K562 (cell line): Measurements from ENCODE around the gene ST6GAL1. TPM values are rescaled to one million over a fixed set of nuclear protein-coding genes. Genes with fewer than 3 reads are reported as not detected.
A peak's percentile ranks its signal among the peaks of the same experiment; 100 is the strongest.

Experiments used
- ARID3A ChIP-seq: IDR thresholded peaks from 2 replicates; pipeline ENCODE4 v1.6.1; 2012; ENCODE audit warnings: low read depth, low read length, improper control_type of control experiment, borderline replicate concordance
- ATF3 ChIP-seq, 2 experiments: fragments of 450-650 bp in 1 of 2; sonication (generic) in 1 of 2; formaldehyde crosslinking in 1 of 2; IDR thresholded peaks in 1 of 2; conservative IDR thresholded peaks in 1 of 2; 2 replicates each; pipeline versions ENCODE4 v1.6.1 to v1.8.1; 2016 to 2023; ENCODE audit warnings: mild to moderate bottlenecking in 2 of 2, moderate library complexity in 2 of 2, inconsistent platforms in 1 of 2, missing genetic modification reagents in 1 of 2
- ATF7 ChIP-seq: fragments of 450-650 bp; IDR thresholded peaks from 2 replicates; pipeline ENCODE4 v1.7.1; 2014; ENCODE audit warnings: mild to moderate bottlenecking, moderate library complexity
- CEBPG ChIP-seq, 3 experiments: fragments of 200-800 bp in 1 of 3; sonication (Bioruptor generic) in 1 of 3; sonication (generic) in 1 of 3; formaldehyde crosslinking in 1 of 3; IDR thresholded peaks in 2 of 3; conservative IDR thresholded peaks in 1 of 3; 2 replicates each; pipeline versions ENCODE4 v1.6.1 to v1.8.0; 2016 to 2022; ENCODE audit warnings: missing compliant biosample characterization in 2 of 3, missing genetic modification characterization in 2 of 3, mild to moderate bottlenecking in 1 of 3, missing genetic modification reagents in 1 of 3
- DMBX1 ChIP-seq: fragments of 250-450 bp; sonication (Bioruptor Pico); IDR thresholded peaks from 2 replicates; pipeline ENCODE4 v1.8.0; 2022; ENCODE audit warnings: inconsistent platforms, mild to moderate bottlenecking, moderate library complexity, borderline replicate concordance
- ELF2 ChIP-seq: fragments of 250-450 bp; sonication (Bioruptor Pico); IDR thresholded peaks from 2 replicates; pipeline ENCODE4 v1.5.0; 2021; ENCODE audit warnings: mild to moderate bottlenecking
- ETS1 ChIP-seq: conservative IDR thresholded peaks from 2 replicates; pipeline ENCODE4 v1.6.1; 2011; ENCODE audit warnings: low read depth, mild to moderate bottlenecking, low read length; ENCODE audit not compliant: control insufficient read depth
- FOXA3 ChIP-seq, 2 experiments: fragments of 450-650 bp in 1 of 2; sonication (generic) in 1 of 2; formaldehyde crosslinking; IDR thresholded peaks in 1 of 2; conservative IDR thresholded peaks in 1 of 2; 2 replicates each; pipeline versions ENCODE4 v1.4.0 to v1.8.0; 2020 to 2022; ENCODE audit warnings: mild to moderate bottlenecking in 2 of 2, missing genetic modification reagents in 1 of 2
- HDAC1 ChIP-seq, 2 experiments: fragments of 450-650 bp; IDR thresholded peaks; 2 replicates each; pipeline ENCODE4 v1.6.1; 2016 to 2017; ENCODE audit warnings: inconsistent platforms in 1 of 2, mild to moderate bottlenecking in 1 of 2, moderate library complexity in 1 of 2
- HES1 ChIP-seq: fragments of 450-650 bp; IDR thresholded peaks from 2 replicates; pipeline ENCODE4 v1.6.1; 2016; ENCODE audit warnings: low read depth, mild to moderate bottlenecking, moderate library complexity
- KDM1A ChIP-seq, 2 experiments: fragments of 450-650 bp; IDR thresholded peaks; 2 replicates each; pipeline ENCODE4 v1.6.1; 2016; ENCODE audit warnings: mild to moderate bottlenecking in 2 of 2
- MNT ChIP-seq, 2 experiments: fragments of 450-650 bp; conservative IDR thresholded peaks; 2 replicates each; pipeline ENCODE4 v1.6.1; 2017; ENCODE audit warnings: mild to moderate bottlenecking in 2 of 2, moderate library complexity in 2 of 2
- MTA1 ChIP-seq: fragments of 450-650 bp; IDR thresholded peaks from 2 replicates; pipeline ENCODE4 v1.6.1; 2017; ENCODE audit warnings: borderline replicate concordance
- PKNOX1 ChIP-seq: fragments of 450-650 bp; IDR thresholded peaks from 2 replicates; pipeline ENCODE4 v1.6.1; 2016
- SIRT6 ChIP-seq: IDR thresholded peaks from one replicate; pipeline ENCODE4 v1.6.1; 2012; ENCODE audit warnings: low read depth, mild to moderate bottlenecking, control low read depth, inconsistent platforms, low read length, moderate library complexity
- SMARCC2 ChIP-seq: fragments of 450-650 bp; IDR thresholded peaks from 2 replicates; pipeline ENCODE4 v1.6.1; 2017; ENCODE audit warnings: antibody characterized with exemption, moderate library complexity, mild to moderate bottlenecking, low read depth
- SMARCE1 ChIP-seq: fragments of 450-650 bp; IDR thresholded peaks from 2 replicates; pipeline ENCODE4 v1.7.1; 2016; ENCODE audit warnings: mild to moderate bottlenecking
- ZEB2 ChIP-seq: fragments of 450-650 bp; IDR thresholded peaks from 2 replicates; pipeline ENCODE4 v1.6.1; 2016
- ZNF197 ChIP-seq: fragments of 200-800 bp; sonication (Bioruptor generic); IDR thresholded peaks from 2 replicates; pipeline ENCODE4 v1.6.1; 2016; ENCODE audit warnings: low read depth, missing genetic modification characterization, missing compliant biosample characterization
- polyA plus RNA-seq, 8 experiments: library from polyadenylated mRNA; depleted of rRNA in 4 of 8; stranded (reverse) in 5 of 8; unstranded in 3 of 8; fragments of >200 nt; fragmentation: Nextera tagmentation in 2 of 8; fragmentation: Illumina TruSeq in 1 of 8; extraction: Ambion mirVana in 2 of 8; extraction: Trizol in 1 of 8; gene quantifications; 2 replicates each; pipeline versions ENCODE4 v1.2.1 to v1.2.3, GENCODE V29; 2011 to 2014; ENCODE audit warnings: inconsistent platforms in 1 of 8, missing spikeins in 1 of 8
- total RNA-seq, 7 experiments: library from RNA; depleted of rRNA in 6 of 7; stranded (reverse); fragments of >200 nt in 6 of 7; fragmentation: Illumina TruSeq in 2 of 7; extraction: Trizol in 2 of 7; gene quantifications; 2 replicates each; pipeline versions ENCODE4 v1.2.1 to v1.2.3, GENCODE V29; 2011 to 2021; ENCODE audit warnings: low replicate concordance in 1 of 7

ST6GAL1 gene
- total and polyA plus RNA-seq, 9 of the 15 experiments (the other 6 are each of a cell fraction or from before 2014, with no cell fraction given): 31.9 to 145 (median 71.0) TPM

- TF ChIP-seq PKNOX1 (no peak), HES1 (peak; percentile 72), ARID3A (0 out of 2 replicates have a peak, but pooled peaks have one; percentile 22), SMARCC2 (peak; percentile 87; the same call in 1 of the 2 replicates), HDAC1 (IDR thresholded peaks at IDR 0.05) (peak in 1 of 2 experiments; percentile 97; a peak in 2 of 4 replicates), MNT (conservative IDR thresholded peaks at IDR 0.05) (peak in 1 of 2 experiments; percentile 35; a peak in 1 of 4 replicates), DMBX1 (CRISPR knock-in tag) (no peak), FOXA3 (CRISPR knock-in tag; conservative IDR thresholded peaks at IDR 0.05 in 1 of 2, IDR thresholded peaks at IDR 0.05 in 1 of 2) (peak in 1 of 2 experiments; percentile 84; a peak in 2 of 4 replicates), ELF2 (no peak), SMARCE1 (peak; percentile 98), CEBPG (CRISPR knock-in tag; IDR thresholded peaks at IDR 0.05) (no peak), CEBPG (tag; conservative IDR thresholded peaks at IDR 0.05 in 1 of 2, IDR thresholded peaks at IDR 0.05 in 1 of 2) (peak in 1 of 2 experiments; percentile 28; a peak in 1 of 4 replicates), ZEB2 (peak; percentile 48; the same call in 1 of the 2 replicates), ZNF197 (CRISPR knock-in tag) (no peak), MTA1 (peak; percentile 34; the same call in 1 of the 2 replicates), ETS1 (no peak), KDM1A (IDR thresholded peaks at IDR 0.05) (peak; percentile 98 to 99), ATF7 (peak; percentile 64), ATF3 (IDR thresholded peaks at IDR 0.05) (peak; percentile 95), ATF3 (CRISPR knock-in tag; conservative IDR thresholded peaks at IDR 0.05) (no peak), SIRT6 (no peak)
Observed at GRCh38 chr3:187098923-187099512, 168.7 kb downstream of the ST6GAL1 start (continued).
